C1 segment of cervical spinal cord (tissue), 14 donors: ENCODE data around the gene CCRL2.

Source experiments
- DNase-seq, 14 donors: peaks; one replicate each; lab custom pipeline; 2025; lab: John Stamatoyannopoulos, UW

Gene CCRL2, protein sequence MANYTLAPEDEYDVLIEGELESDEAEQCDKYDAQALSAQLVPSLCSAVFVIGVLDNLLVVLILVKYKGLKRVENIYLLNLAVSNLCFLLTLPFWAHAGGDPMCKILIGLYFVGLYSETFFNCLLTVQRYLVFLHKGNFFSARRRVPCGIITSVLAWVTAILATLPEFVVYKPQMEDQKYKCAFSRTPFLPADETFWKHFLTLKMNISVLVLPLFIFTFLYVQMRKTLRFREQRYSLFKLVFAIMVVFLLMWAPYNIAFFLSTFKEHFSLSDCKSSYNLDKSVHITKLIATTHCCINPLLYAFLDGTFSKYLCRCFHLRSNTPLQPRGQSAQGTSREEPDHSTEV

GRCh38 chr3:46406788-46407611 is at the start of gene CCRL2, which contains the start of gene CCR5AS:
Gene CCRL2, plus strand, starts transcription at chr3:46407259. Its CDS starts 821 bp downstream, at chr3:46408080.
Gene CCR5AS, minus strand, starts transcription at chr3:46407066.
- peak in 9 of 14 donors; percentile 10 to 55 (median 21) for DNase-seq

- no peak for DNase-seq
Measured at GRCh38 chr3:46358466-46358865, 48.6 kb upstream of the CCRL2 start.

- peak in 3 of 14 donors; percentile 8 to 31 (median 15) for DNase-seq
Measured at GRCh38 chr3:46359733-46360493, 47.1 kb upstream of the CCRL2 start.

- no peak for DNase-seq
Measured at GRCh38 chr3:46360907-46361306, 46.2 kb upstream of the CCRL2 start.

DNA sequence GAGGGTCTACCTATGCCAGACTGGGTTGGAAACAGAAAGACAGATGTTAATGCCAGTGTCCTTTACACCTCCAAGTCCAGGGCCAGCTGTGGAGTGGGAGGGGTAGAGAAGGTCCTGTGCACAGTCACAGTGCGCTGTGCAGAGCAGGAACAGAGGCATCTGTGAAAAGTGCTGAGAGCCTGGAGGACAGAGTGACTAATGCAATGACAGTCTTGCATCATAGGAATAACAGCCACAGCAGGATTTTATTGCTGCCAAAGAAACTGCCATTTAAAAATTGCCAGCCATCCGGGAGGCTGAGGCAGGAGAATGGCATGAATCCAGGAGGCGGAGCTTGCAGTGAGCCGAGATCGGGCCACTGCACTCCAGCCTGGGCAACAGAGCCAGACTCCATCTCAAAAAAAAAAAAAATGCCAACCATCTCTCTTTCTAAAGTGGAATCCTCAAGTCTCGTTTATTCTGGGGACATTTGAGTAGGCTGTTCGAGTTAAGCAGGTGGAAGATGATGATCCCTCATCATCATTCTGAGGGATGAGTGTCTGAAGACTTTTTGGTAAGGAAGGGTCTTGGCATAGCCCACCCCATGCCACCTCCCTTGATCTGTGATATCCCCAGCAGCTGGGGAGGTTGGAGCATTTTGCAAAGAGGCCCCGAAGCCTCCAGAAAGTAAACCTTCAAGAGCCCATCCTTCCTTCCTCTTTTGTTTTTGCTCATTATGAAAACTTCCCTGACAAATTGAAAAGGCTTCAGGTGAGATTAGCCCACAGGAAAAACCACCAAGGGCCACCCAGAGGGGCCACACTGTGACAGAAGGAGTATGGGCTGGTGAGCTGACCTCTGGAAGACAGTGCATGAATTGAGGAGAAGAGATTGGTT is 45.4 kb upstream of the CCRL2 start:
- DNase-seq = peak in 1 of 14 donors; percentile 22

- DNase-seq = no peak
Measured at GRCh38 chr3:46365041-46365440, 42.0 kb upstream of the CCRL2 start.

GRCh38 chr3:46365737-46366524 is 41.1 kb upstream of the CCRL2 start:
- no peak for DNase-seq

DNA sequence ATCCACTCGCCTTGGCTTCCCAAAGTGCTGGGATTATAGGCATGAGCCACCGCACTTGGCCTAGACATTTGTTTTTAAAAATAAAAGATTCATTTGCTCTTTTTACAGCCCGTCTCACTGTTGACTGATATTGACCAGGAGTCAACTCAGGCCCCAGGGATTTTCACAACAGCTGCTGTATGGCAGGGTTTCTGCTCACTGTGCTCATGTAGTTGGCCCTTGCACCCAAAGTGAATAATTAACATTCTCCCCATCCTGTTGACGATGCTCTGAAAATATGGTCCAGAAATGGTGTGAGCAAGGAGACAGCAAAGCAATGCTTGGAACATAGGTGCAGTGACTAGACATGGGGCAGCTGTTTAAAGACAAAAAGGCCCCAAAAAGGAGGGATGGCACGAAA is 39.2 kb upstream of the CCRL2 start:
- DNase-seq = no peak

GRCh38 chr3:46368569-46368968 is 38.5 kb upstream of the CCRL2 start:
- DNase-seq = peak in 6 of 14 donors; percentile 21 to 54 (median 34)

DNA sequence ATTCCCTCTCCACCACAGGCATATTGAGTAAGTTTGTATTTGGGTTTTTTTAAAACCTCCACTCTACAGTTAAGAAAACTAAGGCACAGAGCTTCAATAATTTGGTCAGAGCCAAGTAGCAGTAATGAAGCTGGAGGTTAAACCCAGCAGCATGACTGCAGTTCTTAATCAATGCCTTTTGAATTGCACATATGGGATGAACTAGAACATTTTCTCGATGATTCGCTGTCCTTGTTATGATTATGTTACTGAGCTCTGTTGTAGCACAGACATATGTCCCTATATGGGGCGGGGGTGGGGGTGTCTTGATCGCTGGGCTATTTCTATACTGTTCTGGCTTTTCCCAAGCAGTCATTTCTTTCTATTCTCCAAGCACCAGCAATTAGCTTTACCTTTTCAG is 37.9 kb upstream of the CCRL2 start:
- no peak for DNase-seq

DNA sequence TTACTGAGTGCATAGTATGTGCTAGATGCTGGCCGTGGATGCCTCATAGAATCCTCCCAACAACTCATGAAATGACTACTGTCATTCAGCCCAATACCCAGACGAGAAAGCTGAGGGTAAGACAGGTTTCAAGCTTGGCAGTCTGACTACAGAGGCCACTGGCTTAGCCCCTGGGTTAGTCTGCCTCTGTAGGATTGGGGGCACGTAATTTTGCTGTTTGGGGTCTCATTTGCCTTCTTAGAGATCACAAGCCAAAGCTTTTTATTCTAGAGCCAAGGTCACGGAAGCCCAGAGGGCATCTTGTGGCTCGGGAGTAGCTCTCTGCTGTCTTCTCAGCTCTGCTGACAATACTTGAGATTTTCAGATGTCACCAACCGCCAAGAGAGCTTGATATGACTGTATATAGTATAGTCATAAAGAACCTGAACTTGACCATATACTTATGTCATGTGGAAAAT is 37.4 kb upstream of the CCRL2 start:
- DNase-seq = no peak

DNA sequence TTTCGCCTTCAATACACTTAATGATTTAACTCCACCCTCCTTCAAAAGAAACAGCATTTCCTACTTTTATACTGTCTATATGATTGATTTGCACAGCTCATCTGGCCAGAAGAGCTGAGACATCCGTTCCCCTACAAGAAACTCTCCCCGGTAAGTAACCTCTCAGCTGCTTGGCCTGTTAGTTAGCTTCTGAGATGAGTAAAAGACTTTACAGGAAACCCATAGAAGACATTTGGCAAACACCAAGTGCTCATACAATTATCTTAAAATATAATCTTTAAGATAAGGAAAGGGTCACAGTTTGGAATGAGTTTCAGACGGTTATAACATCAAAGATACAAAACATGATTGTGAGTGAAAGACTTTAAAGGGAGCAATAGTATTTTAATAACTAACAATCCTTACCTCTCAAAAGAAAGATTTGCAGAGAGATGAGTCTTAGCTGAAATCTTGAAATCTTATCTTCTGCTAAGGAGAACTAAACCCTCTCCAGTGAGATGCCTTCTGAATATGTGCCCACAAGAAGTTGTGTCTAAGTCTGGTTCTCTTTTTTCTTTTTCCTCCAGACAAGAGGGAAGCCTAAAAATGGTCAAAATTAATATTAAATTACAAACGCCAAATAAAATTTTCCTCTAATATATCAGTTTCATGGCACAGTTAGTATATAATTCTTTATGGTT is 36.1 kb upstream of the CCRL2 start, which contains the start of gene CCR5:
Gene CCR5 (plus strand): TSS at position 108 of the 680 bp plus-strand sequence. CDS start 1,957 bp downstream, outside the sequence.
- no peak for DNase-seq

GRCh38 chr3:46371519-46372340 is 35.3 kb upstream of the CCRL2 start:
- no peak for DNase-seq

DNA sequence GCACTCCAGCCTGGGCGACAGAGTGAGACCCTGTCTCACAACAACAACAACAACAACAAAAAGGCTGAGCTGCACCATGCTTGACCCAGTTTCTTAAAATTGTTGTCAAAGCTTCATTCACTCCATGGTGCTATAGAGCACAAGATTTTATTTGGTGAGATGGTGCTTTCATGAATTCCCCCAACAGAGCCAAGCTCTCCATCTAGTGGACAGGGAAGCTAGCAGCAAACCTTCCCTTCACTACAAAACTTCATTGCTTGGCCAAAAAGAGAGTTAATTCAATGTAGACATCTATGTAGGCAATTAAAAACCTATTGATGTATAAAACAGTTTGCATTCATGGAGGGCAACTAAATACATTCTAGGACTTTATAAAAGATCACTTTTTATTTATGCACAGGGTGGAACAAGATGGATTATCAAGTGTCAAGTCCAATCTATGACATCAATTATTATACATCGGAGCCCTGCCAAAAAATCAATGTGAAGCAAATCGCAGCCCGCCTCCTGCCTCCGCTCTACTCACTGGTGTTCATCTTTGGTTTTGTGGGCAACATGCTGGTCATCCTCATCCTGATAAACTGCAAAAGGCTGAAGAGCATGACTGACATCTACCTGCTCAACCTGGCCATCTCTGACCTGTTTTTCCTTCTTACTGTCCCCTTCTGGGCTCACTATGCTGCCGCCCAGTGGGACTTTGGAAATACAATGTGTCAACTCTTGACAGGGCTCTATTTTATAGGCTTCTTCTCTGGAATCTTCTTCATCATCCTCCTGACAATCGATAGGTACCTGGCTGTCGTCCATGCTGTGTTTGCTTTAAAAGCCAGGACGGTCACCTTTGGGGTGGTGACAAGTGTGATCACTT is 34.3 kb upstream of the CCRL2 start:
- DNase-seq = no peak

DNA sequence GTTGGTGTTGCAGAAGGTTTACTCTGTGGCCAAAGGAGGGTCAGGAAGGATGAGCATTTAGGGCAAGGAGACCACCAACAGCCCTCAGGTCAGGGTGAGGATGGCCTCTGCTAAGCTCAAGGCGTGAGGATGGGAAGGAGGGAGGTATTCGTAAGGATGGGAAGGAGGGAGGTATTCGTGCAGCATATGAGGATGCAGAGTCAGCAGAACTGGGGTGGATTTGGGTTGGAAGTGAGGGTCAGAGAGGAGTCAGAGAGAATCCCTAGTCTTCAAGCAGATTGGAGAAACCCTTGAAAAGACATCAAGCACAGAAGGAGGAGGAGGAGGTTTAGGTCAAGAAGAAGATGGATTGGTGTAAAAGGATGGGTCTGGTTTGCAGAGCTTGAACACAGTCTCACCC is 32.3 kb upstream of the CCRL2 start:
- no peak for DNase-seq

- DNase-seq = no peak
Measured at GRCh38 chr3:46375218-46375617, 31.8 kb upstream of the CCRL2 start.

DNA sequence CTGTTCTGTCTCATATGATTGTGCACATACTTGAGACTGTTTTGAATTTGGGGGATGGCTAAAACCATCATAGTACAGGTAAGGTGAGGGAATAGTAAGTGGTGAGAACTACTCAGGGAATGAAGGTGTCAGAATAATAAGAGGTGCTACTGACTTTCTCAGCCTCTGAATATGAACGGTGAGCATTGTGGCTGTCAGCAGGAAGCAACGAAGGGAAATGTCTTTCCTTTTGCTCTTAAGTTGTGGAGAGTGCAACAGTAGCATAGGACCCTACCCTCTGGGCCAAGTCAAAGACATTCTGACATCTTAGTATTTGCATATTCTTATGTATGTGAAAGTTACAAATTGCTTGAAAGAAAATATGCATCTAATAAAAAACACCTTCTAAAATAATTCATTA is 31.2 kb upstream of the CCRL2 start:
- no peak for DNase-seq
